ENCODE results near the gene MRPL10.

The MRPL10 gene

DNA sequence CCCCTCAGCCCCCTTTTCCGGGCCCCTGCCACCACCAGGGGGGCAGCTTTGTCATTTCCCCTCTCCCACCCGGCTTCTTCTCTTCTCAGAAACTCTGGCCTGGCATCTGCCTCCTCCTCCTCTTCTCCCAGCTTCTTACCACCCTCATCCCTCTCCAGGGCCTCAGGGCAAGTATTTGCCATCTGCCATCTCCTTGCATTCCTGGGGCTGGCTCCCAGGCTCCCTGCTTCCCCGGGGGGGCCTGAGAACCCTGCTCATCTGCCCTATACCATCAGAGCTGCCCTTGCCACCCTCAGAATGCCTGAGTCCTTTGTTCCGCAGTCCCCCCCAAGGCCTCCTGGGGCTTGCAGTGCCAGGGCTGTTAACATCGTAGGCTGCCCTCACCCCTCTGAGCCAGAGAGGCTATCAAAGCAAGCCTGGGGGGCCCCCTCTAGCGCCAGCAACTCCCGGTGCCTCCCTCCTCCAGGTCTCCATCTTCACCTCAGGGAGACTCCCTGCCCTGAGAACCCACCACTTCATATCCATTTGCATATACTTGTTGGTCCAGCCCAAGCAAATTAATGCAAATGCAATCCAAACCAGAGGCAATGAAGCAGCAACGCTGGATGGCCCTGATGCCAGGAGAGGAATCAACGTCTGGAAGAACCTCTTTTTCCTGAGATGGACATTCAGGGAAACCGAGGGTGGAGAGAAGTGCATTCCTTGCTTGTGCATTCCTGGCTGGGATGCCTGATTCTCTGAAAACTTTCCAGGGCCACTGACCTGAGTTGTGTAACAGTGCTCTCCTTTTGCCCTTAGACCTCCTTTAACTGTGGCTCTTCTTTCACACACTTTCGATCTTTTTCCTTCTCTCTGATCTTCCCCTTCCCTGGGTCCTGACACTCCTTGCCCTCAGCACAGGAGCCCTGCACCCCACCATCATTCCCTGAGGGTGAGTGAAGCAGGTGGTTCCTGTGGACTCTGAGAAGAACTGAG is 44.0 kb upstream of the MRPL10 start:
- no peak for DNase-seq (ENCODE audit: low spot score)
- no peak for TF ChIP-seq CTCF (IDR thresholded peaks at IDR 0.05; ENCODE audit: extremely low read depth, missing control alignments)

DNA sequence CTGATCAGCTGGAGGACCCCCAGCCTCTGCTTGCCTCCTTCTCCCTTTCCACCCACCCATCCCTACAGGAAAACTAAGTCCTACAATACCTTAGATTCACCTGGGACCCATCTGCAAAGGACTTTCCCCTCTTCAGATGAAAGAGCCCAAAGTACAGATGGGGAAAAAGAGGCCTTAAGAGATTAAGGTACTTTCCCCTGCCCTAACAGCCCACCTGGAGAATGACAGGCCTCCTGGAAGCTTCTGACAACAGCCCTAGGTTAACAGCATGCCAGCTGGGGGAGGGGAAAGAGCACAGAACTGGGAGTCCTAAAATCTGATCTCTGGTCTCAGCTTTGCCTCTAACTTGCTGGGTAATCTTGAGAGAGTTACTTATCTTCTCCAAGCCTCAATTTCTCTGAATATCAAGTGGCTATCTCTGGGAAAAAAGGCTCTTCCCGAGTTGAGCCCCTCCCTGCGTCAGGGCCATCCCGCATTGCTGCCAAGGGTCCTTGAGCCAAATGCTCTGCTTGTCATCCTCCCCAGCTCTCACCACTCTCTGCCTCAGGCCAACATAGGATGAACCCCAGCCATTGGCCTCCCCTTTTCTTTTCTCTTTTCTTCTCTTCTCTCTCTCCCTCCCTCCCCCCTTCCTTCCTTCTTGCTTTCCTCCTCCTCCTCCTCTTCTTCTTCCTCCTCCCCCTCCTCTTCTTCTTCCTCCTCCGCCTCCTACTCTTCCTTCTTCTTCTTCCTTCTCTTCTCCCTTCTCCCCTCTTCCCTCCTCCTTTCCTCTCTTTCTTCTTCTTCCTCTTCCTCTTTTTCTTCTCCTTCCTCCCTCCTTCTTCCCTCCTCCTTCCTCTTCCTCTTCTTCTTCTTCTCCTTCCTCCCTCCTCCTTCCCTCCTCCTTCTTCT is 42.1 kb upstream of the MRPL10 start:
- DNase-seq (ENCODE audit: low spot score), result no peak
- TF ChIP-seq CTCF (IDR thresholded peaks at IDR 0.05; ENCODE audit: extremely low read depth, missing control alignments), result no peak

DNA sequence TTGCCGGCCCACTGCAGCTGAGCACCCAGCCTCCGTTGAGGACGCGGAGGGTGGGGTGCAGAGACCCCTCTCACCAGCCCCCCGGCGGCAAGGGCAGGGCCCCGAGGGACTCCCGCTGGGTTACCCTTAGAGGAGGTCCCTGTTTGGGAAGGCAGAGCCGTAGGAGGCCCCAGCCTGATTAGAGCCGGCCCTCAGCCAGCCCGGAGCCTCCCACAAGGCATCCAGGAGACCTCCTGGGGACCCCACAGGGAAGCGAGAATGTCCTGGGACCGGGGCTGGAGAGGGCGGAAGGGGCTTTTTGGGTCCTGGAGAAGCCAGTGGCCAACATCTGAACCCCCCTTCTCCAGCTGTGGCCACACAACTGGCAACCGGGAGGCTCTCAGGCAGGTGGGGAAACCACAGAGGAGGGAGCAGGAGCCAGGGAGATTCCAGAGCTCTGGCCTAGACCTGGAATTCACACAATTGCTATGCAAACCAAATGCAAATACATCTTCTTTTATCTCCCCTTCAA is 41.4 kb upstream of the MRPL10 start:
- no peak for TF ChIP-seq CTCF (IDR thresholded peaks at IDR 0.05; ENCODE audit: extremely low read depth, missing control alignments)
- DNase-seq (ENCODE audit: low spot score), result no peak

DNA sequence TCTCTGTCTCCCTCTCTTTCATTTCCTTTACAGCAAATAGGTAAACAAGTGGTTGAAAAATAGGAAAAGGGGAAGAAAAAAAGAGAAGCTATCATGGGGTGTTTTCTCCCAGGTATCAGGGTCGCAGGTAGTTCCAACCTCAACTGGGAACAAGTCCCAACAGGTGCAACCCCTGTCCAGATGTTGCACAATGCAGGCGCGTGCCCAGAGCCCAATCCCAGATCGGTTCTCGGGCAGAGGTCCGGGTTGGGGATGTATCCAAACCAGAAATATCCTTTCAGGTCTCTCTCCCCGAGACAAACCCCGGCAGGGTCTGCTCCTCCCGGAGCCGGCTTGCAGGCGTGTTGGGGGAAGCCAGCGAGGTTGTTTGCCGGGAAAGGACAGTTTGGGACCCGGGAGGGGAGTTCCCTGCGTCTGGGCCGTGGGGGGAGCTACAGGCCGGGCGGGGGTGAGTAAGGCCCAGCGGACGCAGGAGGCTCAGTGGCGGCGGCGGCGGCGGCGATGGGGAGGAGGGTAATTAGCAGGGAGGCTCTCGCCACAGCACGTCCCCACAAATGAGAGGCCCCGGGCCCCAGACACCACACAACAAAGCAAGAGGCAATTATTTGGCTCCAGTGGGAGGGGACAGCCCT is 40.8 kb upstream of the MRPL10 start:
- no peak for DNase-seq (ENCODE audit: low spot score)
- no peak for TF ChIP-seq CTCF (IDR thresholded peaks at IDR 0.05; ENCODE audit: extremely low read depth, missing control alignments)

DNA sequence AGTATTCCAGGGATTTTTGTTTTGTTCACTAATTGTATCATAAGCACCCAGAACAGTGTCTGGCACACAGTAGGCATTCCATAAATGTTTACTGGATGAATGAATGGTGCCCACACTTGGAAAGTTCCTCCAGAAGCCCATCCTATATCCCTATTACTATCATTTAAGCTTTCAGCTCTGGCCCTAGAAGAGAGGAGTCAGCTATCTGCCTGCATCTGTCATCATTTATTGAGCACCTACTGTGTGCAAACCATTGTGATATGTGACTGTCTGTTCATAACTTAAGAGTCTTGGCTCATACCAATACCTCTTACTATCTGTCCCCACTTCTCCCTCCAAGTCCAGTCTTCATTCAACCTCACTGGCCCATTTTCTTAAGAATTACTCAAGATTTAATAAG is 39.7 kb upstream of the MRPL10 start:
- DNase-seq (ENCODE audit: low spot score), result no peak

GRCh38 chr17:47870056-47870455 is 38.7 kb upstream of the MRPL10 start:
- no peak for TF ChIP-seq CTCF (IDR thresholded peaks at IDR 0.05; ENCODE audit: extremely low read depth, missing control alignments)
- no peak for DNase-seq (ENCODE audit: low spot score)

More for the DNA sequence above, 39.7 kb upstream of the MRPL10 start:
- no peak for TF ChIP-seq CTCF (IDR thresholded peaks at IDR 0.05; ENCODE audit: extremely low read depth, missing control alignments)
